GM19025 (cell line): ENCODE data around the gene UBAC2.
"Not testable (repeated sequence)": the region's sequence is repeated elsewhere in the genome, so short reads cannot be mapped to it uniquely, and the experiment has no call there.

Source experiments
- ATAC-seq: cut with Tn5 transposase; IDR thresholded peaks from one replicate; pipeline ENCODE4 v1.9.1; 2021; ENCODE audit warnings: mild to moderate bottlenecking, low read depth, moderate library complexity; ENCODE audit not compliant: unreplicated experiment

UBAC2 gene

DNA sequence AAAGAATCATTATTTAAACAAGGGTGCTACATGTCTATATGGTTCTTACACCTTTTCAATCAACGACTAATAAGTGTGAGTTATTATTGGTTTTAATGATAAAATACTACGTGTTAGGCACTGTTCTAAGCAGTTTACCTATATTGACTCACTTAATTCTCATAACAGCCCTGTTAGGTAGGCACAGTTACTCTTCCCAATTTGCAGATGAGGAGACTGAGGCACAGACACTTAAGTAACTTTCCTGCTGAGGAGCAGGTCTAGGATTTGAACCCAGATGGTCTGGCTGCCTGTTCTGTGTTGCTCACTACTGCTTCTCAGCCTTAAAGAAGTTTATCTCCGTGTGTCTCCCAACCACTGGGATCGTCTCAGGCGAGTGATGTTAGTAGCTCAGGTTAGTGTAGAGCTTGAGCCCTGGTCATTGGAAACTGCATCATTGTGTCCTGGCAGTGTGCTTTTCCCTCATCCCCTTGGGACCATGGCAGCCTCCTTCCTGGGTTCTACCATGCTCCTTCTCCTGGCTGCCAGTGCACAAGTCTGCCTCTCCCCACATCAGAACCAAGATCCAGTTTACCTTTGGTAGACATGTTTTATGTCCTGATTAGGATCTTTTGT is 10.9 kb downstream of the UBAC2 start:
- no peak for ATAC-seq

DNA sequence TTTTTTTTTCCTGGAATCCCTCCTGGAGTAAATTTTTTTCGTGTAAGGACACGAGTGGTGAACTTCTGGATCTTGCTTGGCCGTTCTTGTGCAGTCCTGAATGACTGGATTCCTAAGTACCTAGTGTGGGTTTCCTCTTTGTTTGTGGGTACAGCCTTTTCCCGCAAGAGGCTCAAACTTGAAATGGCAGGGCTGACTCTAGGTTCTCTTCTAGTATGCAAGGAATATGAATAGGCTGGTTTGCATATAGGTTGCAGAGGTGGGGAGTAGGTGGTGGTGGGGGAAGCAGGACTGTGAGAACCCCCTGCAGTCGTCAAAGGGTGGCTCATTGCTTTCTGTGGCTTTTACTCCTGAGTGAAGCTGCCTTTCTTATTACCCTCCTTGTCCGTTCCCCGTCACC is 13.6 kb downstream of the UBAC2 start:
- ATAC-seq = no peak

DNA sequence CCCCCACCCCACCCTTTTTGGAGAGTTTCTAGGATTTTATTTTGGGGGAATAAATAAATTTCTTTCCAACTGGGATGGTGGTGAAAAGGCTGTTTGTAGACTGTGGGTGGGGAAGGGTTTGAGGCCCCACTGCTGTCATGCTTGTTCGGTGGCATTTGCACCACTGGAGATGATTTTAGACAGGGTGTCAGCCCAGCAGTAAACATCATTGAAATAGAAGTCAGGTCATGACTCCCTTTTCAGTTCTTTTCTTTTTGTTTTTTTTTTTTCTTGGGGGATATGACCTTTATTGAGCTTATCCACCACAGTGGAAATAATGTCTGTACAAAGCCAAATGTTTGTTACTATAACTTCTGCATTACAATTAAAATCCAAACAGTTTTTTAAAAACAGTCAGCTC is 14.1 kb downstream of the UBAC2 start:
- no peak for ATAC-seq

DNA sequence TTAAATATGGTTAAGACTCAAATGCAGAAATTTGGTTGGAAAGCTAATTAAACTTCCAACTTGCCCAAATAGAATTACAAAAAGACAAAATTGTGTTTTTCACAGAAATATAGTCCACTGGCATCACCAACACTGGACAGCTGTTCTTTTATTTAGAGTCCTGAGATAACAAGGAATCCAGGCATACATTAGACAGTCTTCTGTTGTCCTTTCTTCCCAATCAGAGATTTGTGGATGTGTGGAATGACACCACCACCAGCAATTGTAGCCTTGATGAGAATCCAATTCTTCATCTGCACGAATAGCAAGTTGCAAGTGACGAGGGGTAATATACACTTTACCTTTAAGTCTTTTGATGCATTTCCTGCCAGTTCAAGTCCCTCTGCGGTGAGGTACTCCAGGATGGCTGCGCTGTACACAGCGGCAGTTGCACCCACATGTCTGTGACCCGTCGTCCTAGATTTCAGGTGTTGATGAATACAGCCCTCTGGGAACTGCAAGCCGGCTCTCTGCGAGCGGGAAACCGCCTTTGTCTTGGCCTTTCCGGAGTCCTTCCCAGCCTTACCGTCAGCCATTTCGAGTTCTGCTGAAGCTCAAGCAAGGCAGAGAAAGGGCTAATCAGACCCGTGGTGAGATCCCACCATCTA is 14.7 kb downstream of the UBAC2 start:
- no peak for ATAC-seq

DNA sequence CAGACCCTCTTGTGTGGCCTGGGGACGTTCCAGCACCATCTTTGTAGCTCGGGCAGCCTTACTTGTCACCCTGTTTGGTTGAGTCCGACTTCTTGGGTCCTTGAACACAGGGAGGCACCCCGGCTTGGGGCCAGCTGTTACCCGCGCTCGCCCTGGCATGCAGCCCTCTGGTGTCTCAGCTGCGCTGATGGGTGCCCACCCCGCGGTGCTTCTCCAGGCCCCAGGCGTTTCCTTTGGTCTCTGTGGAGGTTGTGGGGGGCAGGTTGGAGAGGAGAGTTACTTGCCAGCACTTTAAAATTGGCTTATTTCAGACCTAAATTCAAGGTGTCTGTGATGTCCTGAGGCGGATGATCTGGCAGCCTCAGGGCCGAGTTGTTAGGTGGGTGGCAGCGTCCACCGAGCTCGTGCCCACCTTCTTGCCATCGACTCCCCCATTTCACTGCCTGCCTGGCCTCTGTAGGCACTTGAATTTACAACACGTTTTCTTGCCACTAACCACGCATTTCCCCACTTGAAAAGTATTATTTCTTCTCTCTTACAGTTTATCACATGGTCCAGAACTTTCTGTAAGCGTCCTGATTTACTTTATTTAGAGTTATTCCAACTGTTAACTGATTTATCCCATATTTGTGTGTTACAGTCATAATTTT is 16.9 kb downstream of the UBAC2 start:
- no peak for ATAC-seq

DNA sequence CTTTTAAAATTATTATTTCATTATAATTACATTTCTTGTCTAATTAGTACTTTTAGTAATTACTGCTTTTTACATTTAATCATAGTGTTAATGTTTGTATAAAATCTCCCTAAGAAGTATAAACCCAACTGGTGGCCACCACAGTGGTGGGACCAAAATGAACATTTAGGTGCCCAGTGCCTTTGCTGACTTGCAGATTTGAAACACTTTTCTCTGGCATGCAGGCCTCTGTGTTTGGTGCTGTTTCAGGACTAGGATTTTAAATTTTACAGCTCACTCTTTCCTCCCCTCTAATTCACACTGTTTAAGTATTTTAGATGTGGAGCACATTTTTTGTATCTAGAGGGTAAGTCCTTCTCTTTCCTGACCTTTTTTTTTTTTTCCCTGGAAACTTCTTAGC is 17.5 kb downstream of the UBAC2 start:
- ATAC-seq = no peak

DNA sequence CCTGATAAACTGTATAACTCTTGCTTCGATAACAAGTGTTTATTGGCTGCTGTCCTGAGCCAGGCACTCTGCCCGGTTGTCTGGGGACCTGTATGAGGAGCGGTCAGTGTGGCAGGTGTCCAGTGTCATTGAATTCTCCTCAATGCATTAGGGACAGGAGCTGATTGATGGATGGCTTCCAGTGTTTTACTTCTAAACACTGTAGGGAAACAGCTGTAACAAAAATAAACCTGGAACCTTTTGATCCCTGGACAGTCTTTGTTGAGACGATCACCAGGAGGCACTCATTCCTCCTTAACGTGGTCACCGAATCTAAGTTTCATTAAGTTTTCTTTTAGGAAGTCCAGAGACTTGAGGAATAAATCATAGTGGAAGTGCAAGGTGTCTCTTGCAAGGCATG is 17.9 kb downstream of the UBAC2 start:
- no peak for ATAC-seq

DNA sequence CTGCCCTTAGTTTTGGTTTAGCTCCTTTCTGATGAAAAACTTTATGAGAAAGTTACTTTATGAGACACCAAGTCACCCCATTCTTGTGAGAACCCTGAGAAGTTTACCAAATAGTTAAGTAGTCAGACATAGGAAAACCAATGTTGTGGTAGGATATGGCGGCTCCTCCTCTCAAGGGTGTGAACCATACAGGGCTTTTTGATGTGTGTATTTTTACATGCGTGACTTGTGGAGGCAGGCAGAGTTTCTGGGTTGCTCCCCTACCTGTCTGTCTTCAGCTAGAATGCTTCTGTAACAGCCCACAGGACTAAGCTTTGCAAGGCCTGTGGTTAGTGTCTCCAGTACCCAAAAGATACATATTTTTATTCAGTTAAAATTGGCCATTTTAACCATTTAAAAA is 18.3 kb downstream of the UBAC2 start:
- ATAC-seq = no peak

DNA sequence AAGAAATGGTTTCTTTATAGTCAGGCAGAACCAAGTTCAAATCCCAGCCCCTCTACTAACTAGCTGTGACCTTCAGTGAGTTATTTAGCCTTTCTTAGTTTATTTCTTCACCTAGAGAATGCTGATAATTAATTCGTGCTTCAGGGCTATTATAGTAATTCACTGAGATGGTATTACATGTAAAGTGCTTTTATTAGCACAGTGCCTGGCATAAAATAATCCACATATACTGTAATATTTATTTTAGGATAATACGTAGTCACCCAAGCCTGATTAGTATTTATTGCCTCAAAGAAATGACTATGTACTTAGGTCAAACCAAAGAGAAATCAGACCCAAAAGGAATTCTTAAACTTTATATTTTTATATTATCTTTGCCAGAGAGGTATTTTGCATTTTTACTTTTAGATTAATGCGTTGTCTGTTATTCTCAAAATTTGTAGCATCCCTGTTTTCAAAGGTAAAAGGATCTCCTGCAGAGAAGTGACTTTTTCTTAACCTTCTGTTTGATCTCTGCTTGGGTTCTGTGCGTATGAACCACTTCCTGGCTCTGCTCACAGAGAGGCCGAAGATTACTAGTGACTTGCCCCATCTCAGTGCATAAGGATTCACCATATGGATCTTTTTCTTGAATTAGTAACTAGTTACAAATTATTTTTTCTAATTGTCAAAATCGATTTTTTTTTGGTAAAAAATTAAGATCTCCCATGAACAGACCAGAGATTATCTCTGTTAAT is 19.7 kb downstream of the UBAC2 start:
- ATAC-seq = no peak

DNA sequence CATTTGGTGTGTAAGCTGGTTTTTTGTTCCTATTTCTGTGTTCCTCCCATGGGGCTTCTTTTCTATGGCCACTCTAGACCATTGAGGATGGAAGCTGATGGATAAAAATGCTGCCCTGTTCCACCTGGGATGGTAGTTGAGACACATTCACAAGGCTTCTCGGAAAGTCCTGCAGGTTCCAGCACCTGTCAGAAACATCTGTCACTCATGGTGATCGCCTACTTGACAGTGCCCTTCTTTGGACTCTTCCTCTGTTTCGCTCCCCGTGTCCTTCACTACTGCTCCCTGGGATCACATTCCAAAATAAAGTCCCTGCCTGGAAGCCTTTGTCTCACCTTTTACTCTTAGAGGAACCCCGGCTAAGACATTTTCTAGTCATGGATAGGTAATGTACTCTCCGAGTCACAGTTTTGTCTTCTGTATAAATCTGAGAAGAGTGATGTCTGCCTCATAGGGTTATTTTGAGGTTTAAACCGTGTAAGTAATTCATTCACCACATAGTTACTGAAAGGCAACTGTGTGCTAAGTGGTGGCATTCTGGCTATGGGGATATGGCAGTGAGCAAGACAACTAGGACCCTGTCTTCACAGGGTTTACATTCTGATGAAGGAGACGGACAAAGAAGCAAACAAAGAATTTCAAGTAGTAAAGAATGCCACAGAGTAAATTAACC is 21.0 kb downstream of the UBAC2 start:
- no peak for ATAC-seq

DNA sequence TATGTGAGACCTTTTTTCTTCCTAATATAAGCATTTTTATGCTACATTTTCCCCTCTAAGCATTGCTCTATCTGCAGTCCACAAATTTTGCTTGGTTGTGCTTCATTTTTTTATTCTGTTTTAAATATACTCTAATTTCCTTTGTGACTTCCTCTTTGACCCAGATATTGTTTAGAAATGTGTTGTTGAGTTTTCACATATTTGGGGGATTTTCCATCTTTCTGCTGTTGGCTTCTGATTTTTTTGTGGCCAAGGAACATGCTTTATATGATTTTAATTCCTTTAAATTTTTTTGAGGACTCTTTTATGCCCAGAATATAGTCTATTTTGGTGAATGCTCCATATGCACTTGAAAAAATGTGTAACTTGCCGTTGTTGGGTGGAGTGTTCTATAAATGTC is 22.9 kb downstream of the UBAC2 start:
- no peak for ATAC-seq

DNA sequence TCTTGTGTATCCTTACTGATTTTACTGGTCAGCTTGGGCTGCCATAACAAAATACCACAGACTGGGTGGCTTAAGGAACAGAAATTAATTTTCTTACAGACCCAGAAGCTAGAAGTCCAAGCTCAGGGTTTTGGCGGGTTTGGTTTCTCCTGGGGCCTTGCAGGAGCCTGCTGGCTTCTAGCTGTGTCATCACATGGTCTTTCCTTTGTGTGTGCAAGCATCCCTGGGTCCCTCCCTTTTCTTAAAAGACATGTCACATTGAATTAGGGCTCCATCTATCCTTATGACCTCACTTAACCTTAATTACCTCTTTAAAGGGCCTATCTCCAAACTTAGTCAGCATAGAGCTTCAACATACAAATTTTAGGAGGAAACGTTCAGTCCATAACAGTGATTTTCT is 23.4 kb downstream of the UBAC2 start:
- no peak for ATAC-seq

DNA sequence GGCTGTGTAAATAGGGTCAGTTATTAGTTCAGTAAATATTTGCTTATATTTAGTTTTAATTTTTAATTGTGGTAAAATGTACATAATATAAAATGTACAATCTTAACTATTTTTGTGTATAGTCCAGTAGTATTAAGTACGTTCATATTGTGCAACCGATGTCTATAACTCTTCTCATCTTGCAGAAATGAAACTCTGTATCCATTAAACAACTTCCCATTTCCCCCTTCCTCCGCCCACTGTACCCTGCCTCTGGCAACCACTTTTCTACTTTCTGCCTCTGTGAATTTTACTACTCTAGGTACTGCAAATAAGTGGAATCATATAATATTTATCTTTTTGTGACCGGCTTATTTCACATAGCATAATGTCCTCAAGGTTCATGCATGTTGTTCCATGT is 24.4 kb downstream of the UBAC2 start:
- no peak for ATAC-seq

DNA sequence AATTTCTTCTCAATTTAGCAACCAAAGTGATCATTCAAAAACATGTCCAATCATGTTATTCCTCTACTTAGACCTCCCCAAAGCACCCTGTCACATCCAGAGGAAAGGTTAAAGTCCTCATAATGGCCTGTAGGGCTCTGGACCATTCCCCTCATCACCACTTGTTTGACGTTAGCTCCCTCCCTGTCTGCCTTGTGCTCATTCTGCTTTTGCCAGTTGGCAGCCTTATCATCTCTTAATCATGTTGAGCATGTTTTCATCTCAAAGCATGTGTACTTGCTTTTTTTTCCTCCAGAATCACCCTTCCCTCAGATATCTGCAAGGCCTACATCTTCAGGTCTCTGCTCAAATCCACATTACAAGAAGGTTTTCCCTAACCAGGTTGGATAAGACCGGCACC is 25.9 kb downstream of the UBAC2 start:
- no peak for ATAC-seq

DNA sequence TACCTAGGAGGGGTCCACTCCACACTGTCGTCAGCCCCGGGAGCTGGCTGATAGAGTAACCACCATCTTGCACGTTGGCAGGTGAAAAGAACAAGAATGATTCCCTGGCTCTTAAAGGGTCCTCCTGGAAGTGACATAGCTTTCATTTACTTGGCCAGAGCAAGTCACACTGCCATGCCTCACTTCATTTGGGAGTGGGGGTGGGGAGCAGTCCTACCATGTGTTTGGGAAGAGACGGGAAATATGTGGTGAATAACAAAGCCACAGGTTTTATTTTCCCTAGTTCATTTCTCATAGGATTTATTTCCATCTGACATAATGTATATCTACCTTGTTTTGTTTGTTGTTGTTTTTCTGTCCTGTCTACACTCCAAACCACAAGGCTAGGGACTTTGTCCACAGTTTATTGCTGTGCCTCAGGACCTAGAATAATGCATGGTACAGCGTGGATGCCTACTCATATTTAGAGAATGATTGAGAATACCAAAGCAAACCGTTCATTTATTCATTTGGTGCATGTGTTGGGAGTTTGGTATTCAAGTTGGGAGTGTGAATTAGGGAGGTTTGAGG is 26.8 kb downstream of the UBAC2 start:
- ATAC-seq = no peak

DNA sequence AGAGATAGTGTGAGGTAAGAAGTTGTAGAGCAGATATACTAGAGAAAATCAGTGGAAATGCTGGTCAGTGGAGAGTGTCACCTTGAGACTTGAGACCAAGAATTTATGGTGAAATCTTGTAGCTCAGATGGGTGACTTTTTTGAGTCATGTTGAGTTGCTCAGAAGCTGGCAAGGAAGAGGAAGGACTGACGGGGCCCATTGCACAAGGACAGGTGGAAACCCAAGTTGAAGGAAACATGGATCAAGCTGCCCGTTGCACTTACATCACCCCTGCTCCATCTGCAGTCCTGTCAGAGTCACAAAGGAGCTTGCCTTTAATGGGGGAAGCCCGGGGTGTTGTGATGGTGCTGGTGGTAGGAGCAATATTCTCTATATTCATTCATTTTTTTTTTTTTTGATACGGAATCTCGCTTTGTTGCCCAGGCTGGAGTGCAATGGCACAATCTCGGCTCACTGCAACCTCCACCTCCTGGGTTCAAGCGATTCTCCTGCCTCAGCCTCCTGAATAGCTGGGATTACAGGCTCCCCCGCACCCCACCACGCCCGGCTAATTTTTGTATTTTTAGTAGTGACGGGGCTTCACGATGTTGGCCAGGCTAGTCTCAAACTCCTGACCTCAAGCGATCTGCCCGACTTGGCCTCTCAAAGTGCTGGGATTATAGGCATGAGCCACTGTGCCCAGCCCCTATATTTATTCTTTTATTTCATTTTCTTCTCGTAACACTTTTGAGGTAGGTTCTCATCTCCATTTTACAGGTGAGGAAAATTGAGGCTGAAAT is 27.4 kb downstream of the UBAC2 start:
- ATAC-seq = no peak

DNA sequence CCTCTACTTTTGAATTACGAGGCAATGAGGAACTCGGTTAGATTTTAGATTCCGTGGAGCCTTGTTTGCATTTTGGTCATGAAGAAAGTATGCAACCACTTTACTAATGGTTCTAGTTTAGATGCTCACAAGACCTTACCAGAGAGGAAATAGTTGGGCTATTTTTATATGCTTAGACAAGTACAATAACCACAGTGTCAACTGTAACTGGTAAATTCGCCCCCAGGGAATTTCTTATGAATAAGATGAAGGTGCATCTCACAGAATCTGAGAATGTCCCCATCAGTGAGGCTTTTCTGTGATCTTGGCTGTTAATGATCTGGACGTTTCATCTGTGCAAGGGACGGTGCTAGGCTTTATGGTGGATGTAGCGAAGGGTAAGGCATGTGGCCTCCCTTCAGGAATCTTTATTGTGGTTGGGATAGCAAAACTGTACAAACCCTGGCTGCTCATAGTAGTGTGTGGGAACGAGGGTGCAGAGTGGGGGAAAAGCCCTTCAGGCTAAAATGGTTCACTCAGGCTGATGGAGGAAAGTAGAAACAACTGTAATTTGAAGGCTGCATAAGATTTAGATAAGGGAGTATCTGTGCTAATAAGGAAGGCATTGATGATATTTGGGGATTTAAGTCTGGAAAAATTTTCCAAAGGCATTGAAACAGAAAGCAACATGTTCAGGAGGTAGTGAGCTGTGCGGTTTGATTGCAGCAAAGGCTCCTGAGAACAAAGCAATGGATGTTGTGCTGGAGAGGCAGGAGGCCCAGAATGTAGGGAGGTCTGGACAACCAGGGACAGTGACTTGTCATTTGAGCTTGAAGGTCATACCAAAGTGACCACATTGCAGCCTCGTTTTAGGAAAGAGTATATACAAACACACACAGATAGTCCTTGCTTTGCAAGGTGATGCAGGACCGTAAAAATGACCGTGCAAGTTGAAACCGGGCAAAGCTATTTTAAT is 28.4 kb downstream of the UBAC2 start:
- peak; percentile 94 for ATAC-seq

DNA sequence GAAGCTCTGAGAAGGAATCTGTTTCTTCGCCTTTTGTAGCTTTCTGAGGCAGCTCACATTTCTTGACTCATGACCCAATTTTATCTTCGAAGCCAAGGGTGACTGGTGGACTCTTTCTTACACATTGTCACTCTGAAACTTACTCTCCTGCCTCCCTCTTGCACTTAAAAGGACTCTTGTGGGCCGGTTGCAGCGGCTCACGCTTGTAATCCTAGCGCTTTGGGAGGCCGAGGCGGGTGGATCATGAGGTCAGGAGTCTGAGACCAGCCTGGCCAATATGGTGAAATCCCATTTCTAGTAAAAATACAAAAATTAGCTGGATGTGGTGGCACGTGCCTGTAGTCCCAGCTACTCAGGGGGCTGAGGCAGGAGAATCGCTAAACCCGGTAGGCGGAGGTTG is 29.9 kb downstream of the UBAC2 start:
- ATAC-seq = not testable (repeated sequence)

DNA sequence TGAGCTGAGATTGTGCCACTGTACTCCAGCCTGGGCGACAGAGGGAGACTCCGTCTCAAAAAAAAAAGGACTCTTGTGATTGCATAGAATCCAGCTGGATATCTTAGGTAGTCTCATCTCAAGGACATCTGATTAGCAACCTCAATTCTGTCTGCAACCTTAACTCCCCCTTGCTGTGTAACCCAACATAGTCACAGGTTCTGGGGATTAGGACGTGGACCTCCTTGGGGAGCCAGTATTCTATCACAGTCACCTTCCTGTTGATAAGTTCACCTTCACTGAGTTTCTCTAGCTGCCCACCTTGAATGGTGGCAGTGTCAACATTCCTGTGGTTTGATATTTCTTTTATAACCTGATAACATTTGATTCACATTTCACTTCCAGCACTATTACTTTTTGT is 30.3 kb downstream of the UBAC2 start:
- no peak for ATAC-seq
